NCI-H345 treated with DMSO at 0.1 percent for 48 hours (cell line): ENCODE results near the gene CYSTM1.
"Not testable (repeated sequence)": the region's sequence is repeated elsewhere in the genome, so short reads cannot be mapped to it uniquely, and the experiment has no call there.

Experiments
- DNase-seq: peaks from one replicate; lab custom pipeline; 2025; ENCODE audit not compliant: unreplicated experiment; lab: John Stamatoyannopoulos, UW

The CYSTM1 gene

DNA sequence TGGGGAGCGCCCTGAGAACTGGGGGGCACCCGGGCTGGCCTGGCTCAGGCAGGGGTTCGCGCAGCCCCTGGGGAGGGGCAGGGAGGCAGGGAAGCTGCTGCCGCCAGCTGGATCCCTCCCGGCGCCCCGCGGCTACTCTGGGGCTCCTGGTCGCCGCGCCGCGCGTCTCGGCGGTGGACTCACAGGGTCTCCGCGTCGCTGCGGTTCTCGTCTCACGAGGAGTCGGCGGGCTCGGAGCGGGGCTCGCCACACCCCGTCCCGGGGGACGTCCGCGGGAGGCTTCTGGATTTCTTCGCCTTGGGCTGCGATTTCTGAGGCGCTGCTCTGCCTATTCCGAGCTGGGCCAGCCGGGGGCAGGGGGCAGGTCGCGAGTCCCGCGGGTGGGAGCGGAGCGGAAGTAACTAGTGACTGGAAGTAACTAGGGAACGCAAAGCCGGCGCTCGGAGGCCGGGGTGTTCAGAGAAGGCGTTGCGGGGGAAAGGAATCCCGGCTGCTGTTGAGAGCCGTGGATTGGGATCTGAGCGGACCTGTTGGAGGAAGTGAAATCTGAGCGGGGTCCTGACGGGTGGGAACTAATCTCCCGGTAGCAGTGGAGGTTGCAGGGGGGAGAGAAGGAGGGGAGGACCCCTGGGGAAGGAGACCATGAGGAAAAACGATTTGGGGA lies 511 bp downstream of the CYSTM1 start:
- peak; percentile 36 for DNase-seq

- no peak for DNase-seq
Observed at GRCh38 chr5:140176031-140176387, 1.0 kb downstream of the CYSTM1 start.

- DNase-seq, result no peak
Observed at GRCh38 chr5:140178086-140178410, 3.1 kb downstream of the CYSTM1 start.

GRCh38 chr5:140178482-140179116 lies 3.6 kb downstream of the CYSTM1 start:
- DNase-seq, result no peak

- DNase-seq, result no peak
Observed at GRCh38 chr5:140181002-140181483, 6.1 kb downstream of the CYSTM1 start.

DNA sequence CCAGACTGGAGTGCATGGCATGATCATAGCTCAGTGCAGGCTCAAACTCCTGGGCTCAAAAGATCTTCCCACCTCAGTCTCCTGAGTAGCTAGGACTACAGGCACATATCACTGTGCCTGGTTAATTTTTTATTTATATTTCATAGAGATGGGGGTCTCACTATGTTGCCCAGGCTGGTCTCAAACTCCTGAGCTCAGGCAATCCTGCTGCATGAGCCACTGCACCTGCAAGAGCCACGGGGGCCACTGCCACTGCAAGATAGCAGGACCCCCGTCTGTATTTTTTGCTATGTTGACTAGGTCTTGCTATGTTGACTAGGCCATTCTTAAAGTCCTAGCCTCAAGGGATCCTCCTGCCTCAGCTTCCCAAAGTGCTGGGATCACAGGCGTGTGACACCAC lies 6.5 kb downstream of the CYSTM1 start:
- DNase-seq, result no peak

DNA sequence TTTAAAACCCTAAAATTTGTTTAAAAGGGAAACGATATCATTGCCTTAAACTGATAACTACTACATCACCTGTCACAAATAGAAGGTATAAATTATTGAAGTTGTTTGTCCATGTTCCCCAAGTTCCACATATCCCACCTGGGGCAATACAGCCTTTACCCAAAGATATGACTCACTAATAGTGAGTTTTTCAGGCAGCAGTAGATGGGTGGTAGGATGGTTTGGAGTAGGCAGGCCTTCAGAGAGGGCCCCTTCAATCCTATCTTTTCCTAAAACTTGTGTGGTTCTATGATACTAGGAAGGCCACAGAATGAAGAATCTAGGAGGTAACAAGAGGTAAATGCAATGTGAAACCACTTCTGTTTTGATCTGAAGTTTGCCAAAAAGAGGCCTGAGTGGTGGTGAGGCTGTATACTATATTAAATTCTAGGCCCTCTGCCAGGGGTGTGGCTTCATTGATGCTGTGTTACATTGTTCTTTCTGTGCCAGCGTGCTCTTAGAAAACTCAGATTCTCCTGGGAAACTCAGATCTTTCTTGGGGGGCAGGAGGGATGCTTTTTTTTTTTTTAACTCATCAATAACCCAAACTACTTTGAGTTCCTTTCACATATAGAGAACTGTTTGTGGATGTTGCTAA lies 7.2 kb downstream of the CYSTM1 start:
- no peak for DNase-seq

GRCh38 chr5:140182803-140183367 lies 7.9 kb downstream of the CYSTM1 start:
- no peak for DNase-seq

- DNase-seq, result no peak
Observed at GRCh38 chr5:140185409-140185808, 10.4 kb downstream of the CYSTM1 start.

- no peak for DNase-seq
Observed at GRCh38 chr5:140186267-140186671, 11.3 kb downstream of the CYSTM1 start.

- no peak for DNase-seq
Observed at GRCh38 chr5:140189253-140189652, 14.3 kb downstream of the CYSTM1 start.

- no peak for DNase-seq
Observed at GRCh38 chr5:140189977-140190871, 15.2 kb downstream of the CYSTM1 start.

- no peak for DNase-seq
Observed at GRCh38 chr5:140190872-140191218, 15.9 kb downstream of the CYSTM1 start.

DNA sequence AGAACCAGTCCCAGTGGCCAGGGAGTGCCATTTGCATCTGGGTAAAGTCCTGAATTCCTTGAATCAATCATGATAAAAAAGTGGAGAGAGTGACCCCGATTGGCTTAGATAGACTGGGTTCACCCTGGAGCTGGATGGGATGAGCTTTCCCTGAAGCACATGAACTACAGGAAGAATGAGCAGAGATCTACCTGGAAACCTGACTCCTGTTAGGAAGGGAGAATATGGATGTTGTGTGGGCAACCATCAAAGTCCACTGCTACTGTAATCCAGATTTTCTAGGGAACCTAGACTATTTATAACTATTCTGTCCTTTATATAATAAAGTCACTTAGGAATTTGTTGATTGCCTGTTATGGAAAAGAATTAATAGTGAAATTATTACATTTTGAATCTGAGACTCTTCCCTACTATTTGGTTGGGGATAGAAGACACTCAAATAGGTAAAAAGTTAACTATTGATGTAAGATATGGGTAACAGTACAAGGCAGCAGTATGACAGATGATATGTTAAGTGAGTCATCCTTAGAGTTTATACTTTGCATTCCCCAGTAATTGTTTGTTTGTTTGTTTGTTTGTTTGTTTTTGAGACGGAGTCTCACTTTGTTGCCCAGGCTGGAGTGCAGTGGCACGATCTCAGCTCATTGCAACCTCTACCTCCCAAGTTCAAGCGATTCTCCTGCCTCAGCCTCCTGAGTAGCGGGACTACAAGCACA lies 17.9 kb downstream of the CYSTM1 start:
- DNase-seq, result no peak

DNA sequence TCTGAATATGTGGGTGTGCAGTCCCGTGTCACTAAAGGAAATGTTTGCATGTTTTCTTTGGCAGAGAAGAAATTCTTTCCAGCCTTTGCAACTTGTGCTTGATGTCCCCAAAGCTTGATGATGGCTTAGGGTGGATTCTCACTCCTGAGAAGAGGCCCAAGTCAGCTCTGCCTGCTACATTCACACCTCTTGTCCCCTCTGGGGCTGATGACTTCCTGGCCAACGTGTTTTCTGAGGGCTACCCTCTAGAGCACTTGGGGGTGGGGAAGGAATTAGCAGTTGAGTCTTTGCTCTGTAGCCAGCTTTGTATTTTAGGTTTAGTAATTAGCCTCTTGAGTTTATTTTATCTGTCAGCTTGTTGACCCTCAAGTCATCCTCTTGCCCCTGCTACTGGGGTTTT lies 19.7 kb downstream of the CYSTM1 start:
- DNase-seq, result no peak

DNA sequence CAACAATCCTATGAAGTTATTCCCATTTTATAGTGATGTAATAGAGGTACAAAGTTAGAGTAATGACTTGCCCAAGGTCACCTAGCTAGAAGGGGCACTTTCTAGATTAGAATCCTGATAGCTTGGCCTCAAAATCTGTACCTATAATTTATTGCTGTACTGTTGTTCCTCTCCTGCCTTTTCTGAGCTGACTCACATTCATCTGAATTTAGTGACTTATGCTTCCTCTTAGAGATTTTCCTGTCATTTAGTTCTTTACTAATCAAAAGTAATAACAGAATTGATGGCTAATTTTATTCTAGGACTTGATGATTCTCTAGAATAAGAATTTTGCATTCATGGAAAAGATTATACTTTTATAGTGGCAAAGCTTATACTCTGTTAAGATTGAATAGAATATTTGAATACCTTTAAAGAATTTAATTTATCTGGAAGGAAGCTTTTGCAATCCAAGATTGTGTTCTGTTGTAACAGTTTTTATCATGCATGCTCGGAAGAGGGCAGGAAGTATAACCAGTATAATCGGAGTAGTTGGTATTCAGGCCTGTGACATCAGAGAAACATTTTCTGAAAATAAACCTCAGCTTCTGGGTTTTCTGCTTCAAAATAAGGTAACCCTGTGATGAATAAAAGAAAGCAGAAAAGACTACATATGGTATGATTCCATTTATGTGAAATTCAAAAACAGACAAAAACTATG lies 21.3 kb downstream of the CYSTM1 start:
- DNase-seq, result no peak

- DNase-seq, result no peak
Observed at GRCh38 chr5:140197023-140197422, 22.0 kb downstream of the CYSTM1 start.

- not testable (repeated sequence) for DNase-seq
Observed at GRCh38 chr5:140198915-140199314, 23.9 kb downstream of the CYSTM1 start.

DNA sequence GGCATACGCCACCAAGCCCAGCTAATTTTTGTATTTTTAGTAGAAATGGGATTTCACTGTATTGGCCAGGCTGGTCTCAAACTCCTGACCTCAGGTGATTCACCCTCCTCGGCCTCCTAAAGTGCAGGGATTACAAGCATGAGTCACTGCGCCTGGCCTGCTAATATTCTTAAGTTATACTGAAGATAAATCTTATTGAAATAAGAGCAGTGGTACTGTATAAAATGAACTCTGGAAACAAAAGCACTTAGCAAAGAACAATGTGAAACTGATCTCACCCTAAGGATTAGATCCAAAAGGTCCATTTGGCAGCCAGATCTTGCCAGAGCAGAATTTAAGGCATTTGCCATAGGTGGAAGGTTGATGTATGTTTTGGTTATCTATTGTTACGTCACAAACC lies 27.1 kb downstream of the CYSTM1 start:
- no peak for DNase-seq

DNA sequence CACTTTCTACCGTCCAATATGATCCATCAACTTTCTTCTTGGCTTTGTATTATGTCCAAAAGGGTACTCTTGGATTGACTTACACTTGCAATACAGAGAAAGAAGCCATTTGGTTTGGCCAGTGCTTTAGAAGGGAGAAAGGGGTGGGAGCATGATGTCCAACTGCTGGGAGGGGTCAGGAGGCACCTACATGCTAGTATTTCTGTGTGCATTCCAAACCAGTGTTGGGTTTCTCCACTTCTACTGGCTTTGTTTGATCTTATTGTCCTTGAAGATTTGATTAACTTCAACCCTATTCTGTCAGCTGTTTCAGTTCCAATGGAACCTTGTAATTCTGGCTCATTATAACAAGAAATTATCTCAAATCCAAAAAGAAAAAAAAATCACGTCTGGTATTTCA lies 27.6 kb downstream of the CYSTM1 start:
- DNase-seq, result no peak
